Esophagus squamous epithelium (tissue), 4 donors: ENCODE data around the gene COQ2.
"Not testable (repeated sequence)": the region's sequence is repeated elsewhere in the genome, so short reads cannot be mapped to it uniquely, and the experiment has no call there.

Source experiments
- CTCF ChIP-seq, 6 experiments: fragments of 450-650 bp in 4 of 6; fragments of 200-600 bp in 2 of 6; sonication (generic) in 2 of 6; IDR thresholded peaks; one replicate each; pipeline ENCODE4 v1.5.1; 2016 to 2019; ENCODE audit warnings: antibody characterized with exemption in 6 of 6, mild to moderate bottlenecking in 4 of 6, moderate library complexity in 4 of 6
- POLR2A ChIP-seq, 4 donors: fragments of 450-650 bp; IDR thresholded peaks; one replicate each; pipeline ENCODE4 v1.6.1; 2017; ENCODE audit warnings: antibody characterized with exemption in 4 of 4, mild to moderate bottlenecking in 4 of 4, moderate library complexity in 3 of 4

DNA sequence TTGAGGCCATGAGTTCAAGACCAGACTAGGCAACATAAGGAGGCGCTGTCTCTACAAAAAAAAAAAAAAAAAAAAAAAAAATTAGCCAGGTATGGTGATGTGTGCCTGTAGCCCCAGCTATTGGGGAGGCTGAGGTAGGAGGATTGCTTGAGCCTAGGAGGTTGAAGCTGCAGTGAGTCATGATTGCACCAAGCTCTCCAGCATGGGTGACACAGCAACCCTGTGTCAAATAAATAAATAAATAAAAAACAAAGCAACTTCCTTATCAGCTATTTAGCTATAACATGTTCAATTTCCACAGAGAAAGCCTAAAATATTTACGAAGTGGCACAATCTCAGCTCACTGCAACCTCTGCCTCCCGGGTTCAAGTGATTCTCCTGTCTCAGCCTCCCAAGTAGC lies 10.7 kb downstream of the COQ2 start:
- TF ChIP-seq CTCF, POLR2A (IDR thresholded peaks at IDR 0.05): not testable (repeated sequence)
